Fibroblast of skin of abdomen (primary cell): ENCODE measurements around the gene DLGAP1.
"Not testable (repeated sequence)": the region's sequence is repeated elsewhere in the genome, so short reads cannot be mapped to it uniquely, and the experiment has no call there.

Experiments
- DNase-seq: peaks from one replicate; pipeline ENCODE4 v3.0.0-alpha.2; 2013

DLGAP1 gene

GRCh38 chr18:4385876-4386275 lies 69.2 kb downstream of the DLGAP1 start:
- no peak for DNase-seq

DNA sequence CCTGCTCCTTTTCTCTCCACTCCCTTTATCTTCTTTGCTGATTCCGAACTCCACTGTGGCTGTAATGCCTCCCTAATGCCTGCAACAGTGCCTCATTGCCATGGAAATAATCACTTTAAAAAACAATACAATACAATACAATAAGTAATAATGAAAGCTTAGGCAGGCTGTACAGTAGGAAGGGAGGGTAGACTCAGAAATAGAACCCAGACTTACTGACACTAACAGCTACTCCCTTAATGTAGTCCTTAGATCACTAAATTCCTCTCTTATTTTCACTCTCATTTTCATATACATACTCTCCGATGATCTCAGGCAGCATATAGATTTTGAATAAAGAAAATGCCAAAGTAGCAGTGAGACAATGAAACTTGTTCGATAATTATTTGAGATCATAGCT lies 70.2 kb downstream of the DLGAP1 start:
- no peak for DNase-seq

GRCh38 chr18:4374564-4374963 lies 80.5 kb downstream of the DLGAP1 start:
- no peak for DNase-seq

GRCh38 chr18:4369705-4370104 lies 85.4 kb downstream of the DLGAP1 start:
- DNase-seq: no peak

DNA sequence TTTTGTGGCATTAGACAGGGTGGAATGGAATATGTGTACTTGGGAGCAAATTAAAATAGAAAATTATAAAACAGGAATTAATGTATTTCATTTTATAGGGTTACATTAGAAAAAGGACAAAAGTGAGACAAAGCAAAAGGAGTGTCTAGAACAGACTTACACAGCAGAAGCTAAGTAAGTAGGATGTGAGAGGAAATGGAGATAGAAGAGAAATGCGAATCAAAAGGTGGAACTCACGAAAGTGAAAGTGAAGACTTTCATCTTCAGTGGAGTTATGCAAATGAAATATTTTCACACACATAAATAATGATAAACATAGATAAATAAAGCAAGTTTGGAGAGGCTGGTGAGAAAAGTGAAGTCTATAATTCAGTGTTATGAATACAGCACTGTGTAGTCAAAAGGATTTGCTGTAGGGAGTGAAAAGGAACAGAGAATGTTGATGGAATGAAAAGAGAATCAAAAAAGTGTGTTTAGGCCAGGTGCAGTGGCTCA lies 94.8 kb downstream of the DLGAP1 start:
- no peak for DNase-seq

DNA sequence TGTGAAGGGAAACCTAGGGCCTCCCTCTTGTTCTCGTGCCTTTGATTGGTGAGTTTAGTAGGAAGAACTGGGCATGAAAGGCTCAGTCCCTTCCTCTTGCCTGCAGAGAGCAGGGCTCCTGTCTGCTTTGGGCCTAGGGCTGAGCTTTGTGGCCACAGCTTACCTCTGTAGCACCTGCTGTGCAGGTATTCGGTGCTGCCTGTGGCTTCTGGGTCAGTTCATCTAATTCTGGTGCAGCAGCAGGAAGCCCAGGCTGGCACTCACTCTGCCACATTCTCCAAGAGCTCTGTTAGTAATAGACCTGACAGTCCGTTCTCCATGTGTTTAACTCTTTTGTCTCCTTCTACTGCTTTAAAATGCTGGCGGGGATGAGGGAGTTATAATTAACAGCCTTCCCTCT lies 96.5 kb downstream of the DLGAP1 start:
- DNase-seq: no peak

DNA sequence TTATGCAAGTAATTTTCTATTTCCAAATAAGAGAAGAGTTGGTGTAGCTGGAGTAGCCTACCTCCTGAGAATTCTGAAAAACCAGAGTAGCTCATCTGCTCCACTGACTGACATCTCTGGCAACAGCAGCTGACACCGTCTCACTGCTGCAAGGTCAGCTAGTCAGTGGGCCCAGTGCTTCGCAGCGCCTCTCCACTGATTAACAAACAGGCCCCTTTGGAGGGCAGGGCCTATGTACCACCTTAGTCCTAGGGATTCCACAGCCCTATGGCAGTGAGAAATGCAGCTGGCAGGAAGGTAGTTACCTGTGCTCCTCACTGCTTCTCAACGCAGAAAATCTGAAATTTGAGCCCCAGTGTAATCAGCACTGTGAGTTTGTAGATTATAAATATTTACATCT lies 97.5 kb downstream of the DLGAP1 start:
- no peak for DNase-seq

- no peak for DNase-seq
Observed at GRCh38 chr18:4356929-4357328, 98.2 kb downstream of the DLGAP1 start.

GRCh38 chr18:4353853-4354418 lies 101.2 kb downstream of the DLGAP1 start:
- DNase-seq: no peak

- DNase-seq: no peak
Observed at GRCh38 chr18:4352746-4353551, 102.2 kb downstream of the DLGAP1 start.

- DNase-seq: no peak
Observed at GRCh38 chr18:4351005-4351404, 104.1 kb downstream of the DLGAP1 start.

DNA sequence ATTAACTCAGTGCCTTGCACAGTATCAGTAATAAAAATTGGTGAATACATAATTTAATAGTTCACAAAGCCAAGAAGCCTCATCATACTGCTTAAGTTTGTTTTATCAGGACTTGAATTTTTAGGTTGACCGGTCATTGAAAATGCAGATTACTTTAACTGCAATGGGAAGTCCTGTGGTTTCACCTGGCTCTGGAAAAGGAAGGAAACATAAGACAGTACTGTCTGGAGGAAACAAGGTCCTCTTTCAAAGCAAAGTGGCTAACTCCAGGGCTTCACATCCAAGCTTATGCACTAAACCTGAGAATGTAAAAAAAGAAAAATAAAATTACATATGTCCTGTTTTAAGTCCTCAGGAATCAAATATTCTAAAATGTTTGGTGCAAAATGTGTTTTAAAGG lies 119.7 kb downstream of the DLGAP1 start:
- no peak for DNase-seq

DNA sequence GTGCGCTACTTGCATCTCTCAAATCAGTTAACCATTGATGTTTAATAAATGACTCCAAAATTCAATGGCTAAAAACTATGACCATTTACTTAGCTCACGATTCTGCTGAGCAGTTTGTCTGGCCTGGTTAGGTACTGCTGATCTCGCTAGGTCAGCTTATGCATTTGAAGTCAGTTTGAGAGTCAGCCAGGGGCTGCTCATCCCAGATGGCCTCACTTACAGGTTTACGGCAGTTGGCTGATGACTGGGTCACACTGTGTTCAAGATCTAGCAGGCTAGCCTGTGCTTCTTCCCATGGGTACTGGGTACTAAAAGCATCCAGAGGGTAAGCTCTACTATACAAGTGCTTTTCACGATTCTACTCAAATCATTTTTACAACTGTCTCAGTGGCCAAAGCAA lies 122.1 kb downstream of the DLGAP1 start:
- no peak for DNase-seq

GRCh38 chr18:4319738-4320677 lies 135.1 kb downstream of the DLGAP1 start:
- no peak for DNase-seq

DNA sequence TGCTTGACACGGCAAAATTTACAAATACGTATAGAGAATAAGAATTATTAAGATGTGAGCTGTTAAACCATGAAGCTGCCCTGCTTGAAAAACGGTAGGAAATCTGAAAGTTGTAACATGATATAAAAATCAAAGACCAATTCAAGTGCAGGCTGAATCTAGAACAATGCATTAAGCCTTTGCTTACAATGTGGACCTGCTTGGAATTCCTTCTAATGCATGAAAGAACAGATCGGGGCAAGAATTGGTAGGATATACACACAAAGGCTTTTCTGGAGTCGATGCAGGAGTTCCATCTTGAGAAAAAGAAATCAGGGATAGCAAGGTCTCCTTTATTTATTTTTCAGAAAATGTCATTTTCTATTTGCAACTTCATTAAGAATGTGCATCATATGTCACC lies 136.8 kb downstream of the DLGAP1 start:
- DNase-seq: no peak

- not testable (repeated sequence) for DNase-seq
Observed at GRCh38 chr18:4311945-4312344, 143.2 kb downstream of the DLGAP1 start.

DNA sequence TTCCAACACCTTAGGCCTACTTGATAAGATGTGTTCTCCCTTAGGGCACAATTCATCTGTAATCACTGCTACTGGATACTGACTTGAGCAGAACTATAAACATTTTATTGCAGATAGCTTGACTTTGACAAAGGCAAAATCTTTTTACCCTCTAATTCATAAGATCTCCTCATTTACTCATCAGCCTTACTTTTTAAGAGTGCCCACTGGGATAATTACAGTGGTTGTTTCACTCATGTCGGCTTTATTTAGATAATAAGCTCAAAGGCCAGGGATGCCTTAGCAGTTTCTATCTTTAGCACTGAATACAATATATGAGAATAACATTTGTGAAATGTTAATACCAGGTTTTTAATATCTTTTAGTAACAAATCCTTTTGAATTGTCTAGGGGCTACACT lies 144.0 kb downstream of the DLGAP1 start:
- DNase-seq: no peak

GRCh38 chr18:4309227-4309626 lies 145.9 kb downstream of the DLGAP1 start:
- DNase-seq: no peak

GRCh38 chr18:4308576-4308975 lies 146.5 kb downstream of the DLGAP1 start:
- no peak for DNase-seq

- no peak for DNase-seq
Observed at GRCh38 chr18:4299395-4299794, 155.7 kb downstream of the DLGAP1 start.

GRCh38 chr18:4293337-4293736 lies 161.8 kb downstream of the DLGAP1 start:
- DNase-seq: no peak

DNA sequence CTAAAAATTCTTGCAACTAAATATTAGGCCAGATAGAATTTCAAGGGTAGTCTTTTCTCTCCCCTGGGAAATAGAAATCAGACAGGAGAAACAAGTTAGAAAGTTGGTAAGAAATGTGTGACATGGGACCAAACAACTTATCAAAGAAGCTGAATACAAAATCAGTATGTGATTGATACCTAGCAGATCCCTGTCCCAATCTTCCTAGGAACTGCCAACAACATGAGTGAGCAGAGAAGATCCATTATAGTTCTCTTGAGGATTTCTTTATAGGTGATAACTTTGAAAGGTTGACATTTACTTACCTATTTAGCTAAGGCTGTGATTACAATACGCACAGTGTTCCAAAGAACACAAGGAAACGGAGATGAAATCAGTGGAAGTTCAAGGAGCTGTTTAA lies 162.4 kb downstream of the DLGAP1 start:
- DNase-seq: no peak

- DNase-seq: not testable (repeated sequence)
Observed at GRCh38 chr18:4287340-4287739, 167.8 kb downstream of the DLGAP1 start.
